HCT116 (cell line): Measurements from ENCODE around the gene AUTS2. TPM values are rescaled to one million over a fixed set of nuclear protein-coding genes. Genes with fewer than 3 reads are reported as not detected.

Experiments
- ATAC-seq: fragments of 200-7000 bp; cut with Tn5 transposase; 2 replicates; pipeline ENCODE4 v1.9.1; 2020; ENCODE audit warnings: mild to moderate bottlenecking, moderate library complexity
- BruUV-seq: library from RNA; stranded (reverse); fragments of 400-500 nt; replicated peaks from 2 replicates; lab custom pipeline; 2021; lab: Mats Ljungman, UMichigan
- CTCF ChIA-PET: fragments of 300-600 bp; sonication (Branson Sonifier 250); formaldehyde crosslinking; loops from one replicate; lab custom pipeline; 2021; ENCODE audit warnings: antibody characterized with exemption; lab: Charles Lee
- POLR2A ChIA-PET: fragments of 300-600, 350-600 bp; sonication (Branson Sonifier 250); formaldehyde crosslinking; loops from one replicate; lab custom pipeline; 2021; ENCODE audit warnings: antibody characterized with exemption; lab: Charles Lee
- RAD21 ChIA-PET, 2 experiments: fragments of 300-600 bp; sonication (Branson Sonifier 250); formaldehyde crosslinking; loops; one replicate each; lab custom pipeline; 2023; ENCODE audit warnings: low total read pairs in 2 of 2; ENCODE audit not compliant: uncharacterized antibody in 2 of 2, unreplicated experiment in 2 of 2, low non-redundant PET in 1 of 2; lab: Charles Lee
- DNase-seq: peaks from one replicate; pipeline ENCODE4 v3.0.0-alpha.2; 2010; ENCODE audit warnings: low read depth, low spot score
- H2AFZ ChIP-seq: fragments of 200-600 bp; shearing (Covaris generic), sonication (generic); 2 replicates; pipeline ENCODE4 v1.6.1; 2017; ENCODE audit warnings: low read depth, mixed run types, mixed read lengths, antibody characterized with exemption, low read length; ENCODE audit not compliant: poor library complexity, severe bottlenecking
- H3K27ac ChIP-seq: 2 replicates; pipeline ENCODE4 v1.5.1; 2012; ENCODE audit warnings: low read depth, low read length
- H3K27me3 ChIP-seq: fragments of 200-600 bp; sonication (generic); 2 replicates; pipeline ENCODE4 v1.6.1; 2016; ENCODE audit warnings: mixed run types, low read length, mixed read lengths; ENCODE audit not compliant: insufficient read depth
- H3K36me3 ChIP-seq, 2 experiments: fragments of 200-500 bp in 1 of 2; fragments of 200-600 bp in 1 of 2; sonication (Bioruptor generic) in 1 of 2; sonication (generic) in 1 of 2; 2 replicates each; pipeline versions ENCODE4 v1.5.1 to v1.6.1; 2014 to 2016; ENCODE audit warnings: low read length in 2 of 2, inconsistent platforms in 1 of 2, mixed read lengths in 1 of 2, mixed run types in 1 of 2; ENCODE audit not compliant: insufficient read depth in 2 of 2, control insufficient read depth in 1 of 2
- H3K4me1 ChIP-seq, 2 experiments: fragments of 200-600 bp in 1 of 2; sonication (generic) in 1 of 2; 2 replicates each; pipeline versions ENCODE4 v1.5.1 to v1.6.1; 2012 to 2017; ENCODE audit warnings: low read length in 2 of 2, inconsistent platforms in 1 of 2, mild to moderate bottlenecking in 1 of 2, mixed read lengths in 1 of 2, mixed run types in 1 of 2, moderate library complexity in 1 of 2; ENCODE audit not compliant: insufficient read depth in 2 of 2, control insufficient read depth in 1 of 2
- H3K4me2 ChIP-seq: fragments of 200-600 bp; sonication (generic); 2 replicates; pipeline ENCODE4 v1.6.1; 2017; ENCODE audit warnings: mixed run types, low read length, mixed read lengths
- H3K4me3 ChIP-seq, 2 experiments: fragments of 200-600 bp in 1 of 2; sonication (generic) in 1 of 2; replicated peaks in 1 of 2; 2 replicates each; pipeline ENCODE4 v1.5.1; 2011 to 2016; ENCODE audit warnings: low read length in 2 of 2, control low read depth in 1 of 2, low read depth in 1 of 2, mild to moderate bottlenecking in 1 of 2, mixed read lengths in 1 of 2, mixed run types in 1 of 2
- H3K79me2 ChIP-seq: fragments of 200-600 bp; sonication (generic); 2 replicates; pipeline ENCODE4 v1.6.1; 2017; ENCODE audit warnings: mild to moderate bottlenecking, mixed run types, low read length, moderate library complexity, mixed read lengths; ENCODE audit not compliant: insufficient read depth
- H3K9ac ChIP-seq: fragments of 200-600 bp; sonication (generic); 2 replicates; pipeline ENCODE4 v1.6.1; 2016; ENCODE audit warnings: low read length, mixed read lengths
- H3K9me2 ChIP-seq: fragments of 200-600 bp; sonication (generic), shearing (Covaris generic); 2 replicates; pipeline ENCODE4 v1.6.1; 2017; ENCODE audit warnings: mixed run types, mild to moderate bottlenecking, moderate library complexity; ENCODE audit not compliant: insufficient read depth
- H3K9me3 ChIP-seq, 2 experiments: fragments of 200-500 bp in 1 of 2; fragments of 200-600 bp in 1 of 2; sonication (Bioruptor generic) in 1 of 2; sonication (generic) in 1 of 2; 2 replicates each; pipeline ENCODE4 v1.6.1; 2014 to 2017; ENCODE audit warnings: low read length in 2 of 2, mixed read lengths in 2 of 2, inconsistent platforms in 1 of 2, low read depth in 1 of 2, mild to moderate bottlenecking in 1 of 2, mixed run types in 1 of 2, moderate library complexity in 1 of 2; ENCODE audit not compliant: control insufficient read depth in 1 of 2, insufficient read depth in 1 of 2
- H4K20me1 ChIP-seq: fragments of 200-600 bp; sonication (generic), shearing (Covaris generic); 2 replicates; pipeline ENCODE4 v1.6.1; 2017; ENCODE audit warnings: mixed run types, mild to moderate bottlenecking, moderate library complexity; ENCODE audit not compliant: insufficient read depth
- ATF3 ChIP-seq: IDR thresholded peaks from 2 replicates; pipeline ENCODE4 v1.6.1; 2012
- CEBPB ChIP-seq: IDR thresholded peaks from 2 replicates; pipeline ENCODE4 v1.6.1; 2012; ENCODE audit warnings: low read depth
- CTCF ChIP-seq, 3 experiments: fragments of 200-600 bp in 1 of 3; sonication (generic) in 1 of 3; IDR thresholded peaks in 2 of 3; conservative IDR thresholded peaks in 1 of 3; 2 replicates each; pipeline ENCODE4 v1.5.1; 2012 to 2017; ENCODE audit warnings: low read depth in 2 of 3, low read length in 2 of 3, antibody characterized with exemption in 1 of 3, borderline replicate concordance in 1 of 3, control low read depth in 1 of 3, mild to moderate bottlenecking in 1 of 3, mixed read lengths in 1 of 3, mixed run types in 1 of 3, moderate library complexity in 1 of 3; ENCODE audit not compliant: insufficient read depth in 1 of 3
- EGR1 ChIP-seq: IDR thresholded peaks from 2 replicates; pipeline ENCODE4 v1.6.1; 2012; ENCODE audit warnings: low read depth
- ELF1 ChIP-seq: IDR thresholded peaks from 2 replicates; pipeline ENCODE4 v1.6.1; 2012; ENCODE audit warnings: low read depth, borderline replicate concordance
- MAX ChIP-seq: IDR thresholded peaks from 2 replicates; pipeline ENCODE4 v1.6.1; 2012
- POLR2A ChIP-seq: IDR thresholded peaks from 2 replicates; pipeline ENCODE4 v1.7.0; 2011; ENCODE audit warnings: borderline replicate concordance; ENCODE audit not compliant: insufficient read depth, insufficient read length; ENCODE audit errors: extremely low read depth
- POLR2AphosphoS5 ChIP-seq: IDR thresholded peaks from 2 replicates; pipeline ENCODE4 v1.6.1; 2011; ENCODE audit warnings: mild to moderate bottlenecking, low read depth, low read length, moderate library complexity
- RAD21 ChIP-seq: IDR thresholded peaks from 2 replicates; pipeline ENCODE4 v1.6.1; 2012; ENCODE audit warnings: low read depth, mild to moderate bottlenecking
- REST ChIP-seq: IDR thresholded peaks from 2 replicates; pipeline ENCODE4 v1.6.1; 2012; ENCODE audit warnings: low read depth
- SIN3A ChIP-seq: IDR thresholded peaks from 2 replicates; pipeline ENCODE4 v1.6.1; 2012; ENCODE audit warnings: low read depth
- SP1 ChIP-seq: IDR thresholded peaks from 2 replicates; pipeline ENCODE4 v1.6.1; 2012; ENCODE audit warnings: low read depth
- SRF ChIP-seq: IDR thresholded peaks from 2 replicates; pipeline ENCODE4 v1.6.1; 2012; ENCODE audit warnings: low read depth
- TCF7L2 ChIP-seq: IDR thresholded peaks from 2 replicates; pipeline ENCODE4 v1.7.0; 2011; ENCODE audit warnings: borderline replicate concordance, inconsistent platforms; ENCODE audit not compliant: insufficient read depth, insufficient read length; ENCODE audit errors: extremely low read depth
- YY1 ChIP-seq: IDR thresholded peaks from 2 replicates; pipeline ENCODE4 v1.6.1; 2011; ENCODE audit warnings: low read length, low read depth, moderate library complexity, mild to moderate bottlenecking; ENCODE audit not compliant: insufficient replicate concordance; ENCODE audit errors: extremely low read depth
- intact Hi-C: fragments of 100-400 bp; cut with micrococcal nuclease; formaldehyde crosslinking; loops from 2 replicates; pipeline ENCODE4 v1.10.0; 2022
- total RNA-seq: library from RNA; stranded (reverse); gene quantifications from one replicate; pipeline ENCODE4 v1.2.1, GENCODE V29; 2021; ENCODE audit not compliant: unreplicated experiment

AUTS2 gene
- total RNA-seq, 1 experiment from 2014 or later: 0.93 TPM

GRCh38 chr7:70619659-70620058 is 1021.4 kb downstream of the AUTS2 start (continued):
- TF ChIP-seq REST: no peak

- H3K79me2 ChIP-seq: no peaks in the 10 kb centered on the region
- no peak overlapping the region for H3K4me2 ChIP-seq
- no peaks in the 10 kb centered on the region for H3K4me1 ChIP-seq
- ChIA-PET RAD21 (no interaction called here), POLR2A (no interaction called here), CTCF (no interaction called here)
- no peaks in the 10 kb centered on the region for H3K9me2 ChIP-seq
- intact Hi-C loops: no loop called here
- H3K36me3 ChIP-seq: no peaks in the 10 kb centered on the region
- H3K27ac ChIP-seq: no peak overlapping the region
- H2AFZ ChIP-seq: no peak overlapping the region
- no peaks in the 10 kb centered on the region for H3K27me3 ChIP-seq
- H3K9me3 ChIP-seq: peaks cover 4 to 27% of the 10 kb centered on the region in 2 experiments; a peak in 2 of 4 replicates
- no TSS peak for BruUV-seq
- no peak for ATAC-seq
- DNase-seq: no peak
- H3K4me3 ChIP-seq: no peak overlapping the region
- H4K20me1 ChIP-seq: no peaks in the 10 kb centered on the region
- H3K9ac ChIP-seq: no peak overlapping the region
- TF ChIP-seq POLR2A (no peak), ELF1 (no peak), POLR2AphosphoS5 (no peak), EGR1 (no peak), CEBPB (no peak), RAD21 (no peak), CTCF (IDR thresholded peaks at IDR 0.05 in 2 of 3, conservative IDR thresholded peaks at IDR 0.05 in 1 of 3; ENCODE audit: borderline replicate concordance in 1 of 3, insufficient read depth in 1 of 3, low read depth in 2 of 3, low read length in 2 of 3) (no peak), SRF (no peak), REST (no peak), SIN3A (no peak), YY1 (no peak), TCF7L2 (no peak), MAX (no peak), SP1 (no peak), ATF3 (no peak)
Measured at GRCh38 chr7:70620333-70621055, 1022.2 kb downstream of the AUTS2 start.
